NT2/D1 (cell line): ENCODE data around the gene FNDC3B.

Experiments
- SUZ12 ChIP-seq: IDR thresholded peaks from 2 replicates; pipeline ENCODE4 v1.6.1; 2011; ENCODE audit not compliant: insufficient read length, insufficient read depth; ENCODE audit errors: extremely low read depth
- YY1 ChIP-seq: IDR thresholded peaks from 2 replicates; pipeline ENCODE4 v1.6.1; 2011; ENCODE audit not compliant: insufficient read length, insufficient read depth
- ZNF274 ChIP-seq: IDR thresholded peaks from 2 replicates; pipeline ENCODE4 v1.6.1; 2011; ENCODE audit warnings: mild to moderate bottlenecking, low read depth, low read length

DNA sequence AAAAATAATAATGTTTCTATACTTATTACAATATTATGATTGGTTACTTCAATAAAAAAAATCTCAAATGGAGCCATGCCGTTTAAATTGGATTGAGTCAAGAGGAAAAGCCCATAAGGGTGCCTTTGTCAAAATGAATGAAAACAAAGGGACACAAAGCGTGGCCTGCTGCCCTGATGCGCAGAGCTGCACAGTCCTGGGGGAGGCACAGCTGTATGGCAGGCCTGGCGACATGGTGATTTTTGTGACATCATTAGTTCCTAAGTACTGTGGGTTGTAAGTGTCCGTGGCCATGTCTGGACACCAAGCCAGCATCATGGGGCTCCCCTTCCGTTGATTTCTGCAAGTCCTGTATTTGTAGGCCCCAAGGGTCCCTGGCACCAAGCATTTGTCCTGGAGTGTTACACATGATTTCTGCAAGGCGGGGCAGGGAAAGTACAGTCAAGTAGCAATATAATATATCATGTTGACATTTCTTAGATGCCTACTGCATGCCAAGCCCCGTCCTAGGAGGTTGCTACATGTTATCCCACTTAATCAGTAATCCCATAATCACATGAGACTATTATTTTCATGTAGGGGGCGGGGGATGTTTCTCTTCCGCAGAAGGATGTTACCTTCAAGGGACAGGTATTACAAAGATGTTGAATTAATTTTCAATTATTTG, 349.2 kb downstream of the FNDC3B start:
- TF ChIP-seq ZNF274 (no peak), YY1 (no peak), SUZ12 (no peak)
